A172 (cell line): ENCODE measurements around the gene ERBB4. TPM values are rescaled to one million over a fixed set of nuclear protein-coding genes. Genes with fewer than 3 reads are reported as not detected.

Source experiments
- DNase-seq: peaks from one replicate; pipeline ENCODE4 v3.0.0-alpha.2; 2015; ENCODE audit warnings: low spot score
- total RNA-seq: library from RNA; depleted of rRNA; stranded (reverse); fragments of >200 nt; shearing (Covaris generic); gene quantifications from 2 replicates; pipeline ENCODE4 v1.2.3, GENCODE V29; 2014

ERBB4 gene
- total RNA-seq, 1 experiment from 2014 or later, result 0.09 TPM

GRCh38 chr2:211836409-211836808 is 702.2 kb downstream of the ERBB4 start:
- DNase-seq, result no peak

- DNase-seq, result no peak
Observed at GRCh38 chr2:211835695-211836094, 702.9 kb downstream of the ERBB4 start.

- no peak for DNase-seq
Observed at GRCh38 chr2:211833582-211834279, 704.9 kb downstream of the ERBB4 start.

- no peak for DNase-seq
Observed at GRCh38 chr2:211829725-211830124, 708.9 kb downstream of the ERBB4 start.

GRCh38 chr2:211823886-211824479 is 714.6 kb downstream of the ERBB4 start:
- DNase-seq, result no peak

GRCh38 chr2:211822686-211823335 is 715.8 kb downstream of the ERBB4 start:
- peak; percentile 4 for DNase-seq

GRCh38 chr2:211816754-211817153 is 721.8 kb downstream of the ERBB4 start:
- no peak for DNase-seq

- no peak for DNase-seq
Observed at GRCh38 chr2:211812587-211812986, 726.0 kb downstream of the ERBB4 start.

GRCh38 chr2:211802666-211803065 is 735.9 kb downstream of the ERBB4 start:
- DNase-seq, result no peak

- DNase-seq, result no peak
Observed at GRCh38 chr2:211800001-211800400, 738.6 kb downstream of the ERBB4 start.

GRCh38 chr2:211798868-211799267 is 739.7 kb downstream of the ERBB4 start:
- DNase-seq, result no peak

GRCh38 chr2:211793690-211794089 is 744.9 kb downstream of the ERBB4 start:
- no peak for DNase-seq

GRCh38 chr2:211789982-211790381 is 748.6 kb downstream of the ERBB4 start:
- no peak for DNase-seq

GRCh38 chr2:211766689-211767088 is 771.9 kb downstream of the ERBB4 start:
- DNase-seq, result peak; percentile 21

GRCh38 chr2:211762479-211762878 is 776.1 kb downstream of the ERBB4 start:
- no peak for DNase-seq

GRCh38 chr2:211760103-211760502 is 778.5 kb downstream of the ERBB4 start:
- DNase-seq, result no peak

GRCh38 chr2:211756266-211756665 is 782.3 kb downstream of the ERBB4 start:
- no peak for DNase-seq

GRCh38 chr2:211755187-211755586 is 783.4 kb downstream of the ERBB4 start:
- DNase-seq, result no peak

GRCh38 chr2:211751848-211752247 is 786.8 kb downstream of the ERBB4 start:
- DNase-seq, result no peak

- DNase-seq, result no peak
Observed at GRCh38 chr2:211748339-211748738, 790.3 kb downstream of the ERBB4 start.

- DNase-seq, result peak; percentile 67
Observed at GRCh38 chr2:211745295-211746097, 793.1 kb downstream of the ERBB4 start.

GRCh38 chr2:211744379-211744778 is 794.2 kb downstream of the ERBB4 start:
- no peak for DNase-seq
